Sigmoid colon (tissue), 7 donors: ENCODE measurements around the gene SPIRE1. TPM values are rescaled to one million over a fixed set of nuclear protein-coding genes. Genes with fewer than 3 reads are reported as not detected.

Experiments
- DNase-seq: peaks from one replicate; pipeline ENCODE4 v3.0.0-alpha.2; 2019
- H3K27ac ChIP-seq, 4 donors: fragments of 200-600 bp; sonication (generic); one replicate each; pipeline ENCODE4 v1.5.1; 2016 to 2019; ENCODE audit warnings: mild to moderate bottlenecking in 1 of 4
- H3K27me3 ChIP-seq, 3 donors: fragments of 200-600 bp; sonication (generic); one replicate each; pipeline ENCODE4 v1.5.1; 2019; ENCODE audit warnings: mild to moderate bottlenecking in 1 of 3
- H3K36me3 ChIP-seq, 4 donors: fragments of 200-600 bp; sonication (generic); one replicate each; pipeline ENCODE4 v1.5.1; 2016 to 2019
- H3K4me1 ChIP-seq, 4 donors: fragments of 200-600 bp; sonication (generic); one replicate each; pipeline ENCODE4 v1.5.1; 2017 to 2019
- H3K4me3 ChIP-seq, 4 donors: fragments of 200-600 bp; sonication (generic); one replicate each; pipeline ENCODE4 v1.5.1; 2017 to 2019; ENCODE audit warnings: mild to moderate bottlenecking in 2 of 4, moderate library complexity in 1 of 4
- H3K9me3 ChIP-seq, 4 donors: fragments of 200-600 bp in 3 of 4; sonication (generic) in 3 of 4; one replicate each; pipeline versions ENCODE4 v1.5.1 to v1.6.1; 2013 to 2019
- EP300 ChIP-seq, 4 donors: sonication (generic); formaldehyde crosslinking; IDR thresholded peaks; one replicate each; pipeline ENCODE4 v1.6.1; 2017; ENCODE audit warnings: antibody characterized with exemption in 4 of 4
- POLR2A ChIP-seq, 2 donors: fragments of 450-650 bp; IDR thresholded peaks; one replicate each; pipeline ENCODE4 v1.6.1; 2016; ENCODE audit warnings: antibody characterized with exemption in 2 of 2, mild to moderate bottlenecking in 2 of 2, moderate library complexity in 2 of 2
- POLR2AphosphoS5 ChIP-seq, 4 donors: sonication (generic); formaldehyde crosslinking; IDR thresholded peaks; one replicate each; pipeline ENCODE4 v1.6.1; 2017; ENCODE audit warnings: antibody characterized with exemption in 4 of 4
- WGBS, 2 donors: extraction: QIAGEN DNeasy Blood & Tissue Kit; methylation state at CpG; one replicate each; pipeline ENCODE4 v1.1.7; 2013; 5-methylcytosine and 5-hydroxymethylcytosine counted together
- intact Hi-C: fragments of 100-400 bp; cut with DNase I; formaldehyde crosslinking; loops from one replicate; pipeline ENCODE4 v1.15.1; 2023
- polyA plus RNA-seq, 3 donors: library from polyadenylated mRNA; stranded (reverse); fragments of 200-250 nt; gene quantifications; one replicate each; pipeline ENCODE4 v1.2.3, GENCODE V29; 2013
- total RNA-seq, 4 donors: library from RNA; depleted of rRNA; stranded (reverse); fragments of >200 nt; gene quantifications; one replicate each; pipeline ENCODE4 v1.1.0, GENCODE V29; 2016
- TF ChIP-seq, protein P1 (sequence below), 4 experiments: fragments of 450-650 bp in 3 of 4; fragments of 200-600 bp in 1 of 4; IDR thresholded peaks; one replicate each; pipeline ENCODE4 v1.5.1; 2016 to 2019; ENCODE audit warnings: antibody characterized with exemption in 4 of 4, mild to moderate bottlenecking in 3 of 4, moderate library complexity in 2 of 4
- donor health status: healthy with polysubstance abuse.
- donor health status: Bipolar disorder and iron deficiency.
- donor health status: healthy.

Gene SPIRE1
- total and polyA plus RNA-seq, 7 donors: 2.1 to 31.6 (median 22.7) TPM

DNA sequence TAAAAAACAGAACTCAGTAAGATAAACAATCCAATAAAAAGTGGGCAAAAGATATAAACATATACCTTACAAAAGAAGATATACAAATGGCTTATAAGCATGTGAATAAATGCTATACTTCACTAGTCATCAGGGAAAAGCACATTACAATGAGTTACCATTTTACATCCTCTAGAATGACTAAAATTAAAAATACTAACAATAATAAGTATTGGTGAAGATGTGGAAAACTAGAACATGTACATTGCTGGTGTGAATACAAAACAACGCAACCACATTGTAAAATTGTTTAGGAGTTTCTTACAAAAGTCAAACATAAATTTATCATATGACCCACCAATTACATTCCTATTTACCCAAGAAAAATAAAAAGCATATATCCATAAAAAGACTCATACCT is 80.1 kb downstream of the SPIRE1 start:
- H3K4me1 ChIP-seq: no peaks in the 10 kb centered on the region
- no peaks in the 10 kb centered on the region for H3K27me3 ChIP-seq
- TF ChIP-seq POLR2AphosphoS5 (IDR thresholded peaks at IDR 0.05): no peak
- no peak for TF ChIP-seq POLR2A (IDR thresholded peaks at IDR 0.05)
- TF ChIP-seq, protein P1, sequence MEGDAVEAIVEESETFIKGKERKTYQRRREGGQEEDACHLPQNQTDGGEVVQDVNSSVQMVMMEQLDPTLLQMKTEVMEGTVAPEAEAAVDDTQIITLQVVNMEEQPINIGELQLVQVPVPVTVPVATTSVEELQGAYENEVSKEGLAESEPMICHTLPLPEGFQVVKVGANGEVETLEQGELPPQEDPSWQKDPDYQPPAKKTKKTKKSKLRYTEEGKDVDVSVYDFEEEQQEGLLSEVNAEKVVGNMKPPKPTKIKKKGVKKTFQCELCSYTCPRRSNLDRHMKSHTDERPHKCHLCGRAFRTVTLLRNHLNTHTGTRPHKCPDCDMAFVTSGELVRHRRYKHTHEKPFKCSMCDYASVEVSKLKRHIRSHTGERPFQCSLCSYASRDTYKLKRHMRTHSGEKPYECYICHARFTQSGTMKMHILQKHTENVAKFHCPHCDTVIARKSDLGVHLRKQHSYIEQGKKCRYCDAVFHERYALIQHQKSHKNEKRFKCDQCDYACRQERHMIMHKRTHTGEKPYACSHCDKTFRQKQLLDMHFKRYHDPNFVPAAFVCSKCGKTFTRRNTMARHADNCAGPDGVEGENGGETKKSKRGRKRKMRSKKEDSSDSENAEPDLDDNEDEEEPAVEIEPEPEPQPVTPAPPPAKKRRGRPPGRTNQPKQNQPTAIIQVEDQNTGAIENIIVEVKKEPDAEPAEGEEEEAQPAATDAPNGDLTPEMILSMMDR (IDR thresholded peaks at IDR 0.05): no peak
- TF ChIP-seq EP300 (IDR thresholded peaks at IDR 0.05): no peak
- intact Hi-C loops: no loop called here
- no peak overlapping the region for H3K27ac ChIP-seq
- H3K9me3 ChIP-seq: peaks cover 0 to 4% (median 0%) of the 10 kb centered on the region in 4 donors
- no peak for DNase-seq
- H3K4me3 ChIP-seq: no peak overlapping the region
- no peaks in the 10 kb centered on the region for H3K36me3 ChIP-seq
- WGBS, 2 donors: 96 to 98% methylated on average over 1 of the region's 1 CpG

DNA sequence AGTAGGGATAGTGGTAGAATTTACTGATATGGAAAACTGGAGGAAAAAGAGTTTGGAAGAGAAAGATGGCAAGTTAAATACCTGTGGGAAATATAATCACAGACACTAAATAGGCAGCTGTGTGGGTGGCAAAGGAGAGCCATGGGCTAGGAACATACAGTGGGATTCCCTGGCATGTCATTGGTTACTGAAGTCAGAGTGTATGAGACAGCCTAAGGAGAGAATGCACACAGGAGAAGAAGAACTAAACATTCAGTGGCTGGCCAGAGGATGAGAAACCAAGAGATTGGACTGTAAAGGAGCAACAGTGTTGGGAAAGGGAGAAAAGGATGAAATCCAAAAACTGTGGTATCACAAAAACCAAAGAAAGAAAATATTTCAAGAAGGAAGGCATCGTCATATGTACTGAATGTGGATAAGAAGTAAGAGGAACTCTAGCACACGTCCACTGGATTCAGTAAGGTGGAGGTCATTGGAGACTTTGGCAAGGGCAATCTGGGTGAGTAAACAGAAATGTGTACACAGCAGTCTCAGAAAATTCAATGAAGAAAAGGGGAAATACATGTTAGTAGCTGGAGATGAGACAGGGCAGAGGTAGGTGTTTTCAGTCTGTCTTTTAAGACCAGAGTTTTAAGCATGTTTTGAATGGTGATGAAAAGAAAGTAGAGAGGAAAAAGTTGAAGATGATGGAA is 83.3 kb downstream of the SPIRE1 start:
- no peaks in the 10 kb centered on the region for H3K4me1 ChIP-seq
- H3K27ac ChIP-seq: no peak overlapping the region
- no peak for DNase-seq
- no peaks in the 10 kb centered on the region for H3K27me3 ChIP-seq
- 23 to 63% methylated on average over 2 of the region's 2 CpGs for WGBS, 2 donors
- H3K4me3 ChIP-seq: no peak overlapping the region
- intact Hi-C loops: no loop called here
- peaks cover 0 to 4% (median 0%) of the 10 kb centered on the region in 4 donors for H3K9me3 ChIP-seq
- H3K36me3 ChIP-seq: no peaks in the 10 kb centered on the region
- no peak for TF ChIP-seq EP300 (IDR thresholded peaks at IDR 0.05)
- TF ChIP-seq, protein P1 (IDR thresholded peaks at IDR 0.05): no peak
- no peak for TF ChIP-seq POLR2AphosphoS5 (IDR thresholded peaks at IDR 0.05)
- no peak for TF ChIP-seq POLR2A (IDR thresholded peaks at IDR 0.05)

DNA sequence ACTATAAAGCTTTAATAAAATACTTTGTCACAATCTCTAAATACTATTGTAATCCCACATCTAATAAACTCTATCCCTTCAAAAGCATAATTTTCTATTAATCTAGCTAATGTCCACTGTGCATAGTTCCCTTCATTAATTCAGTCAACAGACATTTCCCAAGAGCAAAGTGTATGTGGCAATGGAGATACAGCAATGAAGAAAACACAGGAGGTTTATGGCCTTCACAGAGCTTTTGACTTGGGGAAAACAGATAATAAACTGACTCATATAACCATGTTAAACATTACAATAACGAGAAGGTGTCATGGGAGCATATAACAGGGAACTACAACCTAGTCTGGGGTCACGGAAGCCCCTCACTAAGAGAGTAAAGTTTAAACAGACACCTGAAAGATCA is 86.3 kb downstream of the SPIRE1 start:
- no peak overlapping the region for H3K27ac ChIP-seq
- no peaks in the 10 kb centered on the region for H3K36me3 ChIP-seq
- TF ChIP-seq, protein P1 (IDR thresholded peaks at IDR 0.05): no peak
- TF ChIP-seq EP300 (IDR thresholded peaks at IDR 0.05): no peak
- no peak for TF ChIP-seq POLR2AphosphoS5 (IDR thresholded peaks at IDR 0.05)
- TF ChIP-seq POLR2A (IDR thresholded peaks at IDR 0.05): no peak
- no peak overlapping the region for H3K4me3 ChIP-seq
- H3K9me3 ChIP-seq: no peaks in the 10 kb centered on the region
- no peak for DNase-seq
- H3K4me1 ChIP-seq: no peaks in the 10 kb centered on the region
- WGBS, 2 donors: 43 to 68% methylated on average over 2 of the region's 2 CpGs
- intact Hi-C loops: no loop called here
- H3K27me3 ChIP-seq: no peaks in the 10 kb centered on the region

DNA sequence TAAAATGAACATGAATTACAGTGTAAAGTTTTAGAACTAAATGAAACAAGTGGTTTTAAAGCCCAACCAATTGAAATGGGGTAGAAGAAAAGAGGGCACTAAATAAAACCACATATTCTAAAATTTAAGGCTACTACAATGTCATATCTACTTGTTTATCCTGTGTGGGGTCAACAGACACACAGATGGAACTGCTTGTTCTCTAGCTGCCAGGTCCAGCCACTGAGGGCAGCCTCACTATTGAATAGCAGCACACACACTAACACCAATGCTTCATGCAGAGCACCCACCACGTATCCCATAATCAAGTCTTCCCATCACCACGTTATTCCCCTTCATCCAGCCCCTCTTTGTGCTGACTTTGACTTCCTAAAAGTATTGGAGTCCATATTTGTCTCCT is 88.1 kb downstream of the SPIRE1 start:
- Histone ChIP-seq H3K4me3 (no peak overlapping the region), H3K27ac (no peak overlapping the region), H3K27me3 (no peaks in the 10 kb centered on the region), H3K36me3 (no peaks in the 10 kb centered on the region), H3K9me3 (peaks cover 0 to 3% (median 0%) of the 10 kb centered on the region in 4 donors), H3K4me1 (no peaks in the 10 kb centered on the region)
- intact Hi-C loops: no loop called here
- 45 to 61% methylated on average over 2 of the region's 2 CpGs for WGBS, 2 donors
- TF ChIP-seq POLR2A (IDR thresholded peaks at IDR 0.05) (no peak), POLR2AphosphoS5 (IDR thresholded peaks at IDR 0.05) (no peak), EP300 (IDR thresholded peaks at IDR 0.05) (no peak)
- TF ChIP-seq, protein P1 (IDR thresholded peaks at IDR 0.05): no peak
- no peak for DNase-seq

DNA sequence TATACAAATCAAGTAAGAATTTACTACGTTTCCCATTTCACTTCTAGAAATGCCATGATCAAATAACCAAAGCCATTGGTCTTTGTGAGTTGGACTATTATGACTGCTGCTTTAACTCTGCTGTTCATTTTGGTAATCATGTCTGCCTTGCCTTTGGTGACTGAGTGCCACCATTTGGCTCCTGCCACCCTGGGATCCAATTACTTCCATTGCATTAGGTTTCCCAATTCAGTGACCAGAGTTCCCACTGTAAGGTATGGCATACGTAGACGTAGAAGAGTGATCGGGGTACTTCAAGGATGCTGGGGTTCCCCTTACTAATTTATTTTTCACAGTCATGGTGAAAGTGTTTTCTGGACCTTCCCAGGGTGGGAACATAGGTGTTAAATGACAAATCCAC is 90.1 kb downstream of the SPIRE1 start:
- TF ChIP-seq EP300 (IDR thresholded peaks at IDR 0.05): no peak
- TF ChIP-seq, protein P1 (IDR thresholded peaks at IDR 0.05): no peak
- TF ChIP-seq POLR2AphosphoS5 (IDR thresholded peaks at IDR 0.05): no peak
- TF ChIP-seq POLR2A (IDR thresholded peaks at IDR 0.05): no peak
- DNase-seq: no peak
- 83 to 90% methylated on average over 4 of the region's 4 CpGs for WGBS, 2 donors
- Histone ChIP-seq H3K4me1 (no peaks in the 10 kb centered on the region), H3K27ac (no peak overlapping the region), H3K36me3 (no peaks in the 10 kb centered on the region), H3K9me3 (peaks cover 0 to 3% (median 0%) of the 10 kb centered on the region in 4 donors), H3K27me3 (no peaks in the 10 kb centered on the region), H3K4me3 (no peak overlapping the region)
- intact Hi-C loops: no loop called here
